Measurements from ENCODE around the gene ADORA2A.

GRCh38 chr22:24420072-24420976 lies 7.1 kb upstream of the ADORA2A start:
- TF ChIP-seq, protein P1, sequence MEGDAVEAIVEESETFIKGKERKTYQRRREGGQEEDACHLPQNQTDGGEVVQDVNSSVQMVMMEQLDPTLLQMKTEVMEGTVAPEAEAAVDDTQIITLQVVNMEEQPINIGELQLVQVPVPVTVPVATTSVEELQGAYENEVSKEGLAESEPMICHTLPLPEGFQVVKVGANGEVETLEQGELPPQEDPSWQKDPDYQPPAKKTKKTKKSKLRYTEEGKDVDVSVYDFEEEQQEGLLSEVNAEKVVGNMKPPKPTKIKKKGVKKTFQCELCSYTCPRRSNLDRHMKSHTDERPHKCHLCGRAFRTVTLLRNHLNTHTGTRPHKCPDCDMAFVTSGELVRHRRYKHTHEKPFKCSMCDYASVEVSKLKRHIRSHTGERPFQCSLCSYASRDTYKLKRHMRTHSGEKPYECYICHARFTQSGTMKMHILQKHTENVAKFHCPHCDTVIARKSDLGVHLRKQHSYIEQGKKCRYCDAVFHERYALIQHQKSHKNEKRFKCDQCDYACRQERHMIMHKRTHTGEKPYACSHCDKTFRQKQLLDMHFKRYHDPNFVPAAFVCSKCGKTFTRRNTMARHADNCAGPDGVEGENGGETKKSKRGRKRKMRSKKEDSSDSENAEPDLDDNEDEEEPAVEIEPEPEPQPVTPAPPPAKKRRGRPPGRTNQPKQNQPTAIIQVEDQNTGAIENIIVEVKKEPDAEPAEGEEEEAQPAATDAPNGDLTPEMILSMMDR (IDR thresholded peaks at IDR 0.05; ENCODE audit: insufficient read depth, low read length, poor library complexity, severe bottlenecking): no peak
- TF ChIP-seq EZH2phosphoT487 (conservative IDR thresholded peaks at IDR 0.05; ENCODE audit: low read length): no peak
